OCI-LY1 (cell line): ENCODE measurements around the gene FCHSD1.

Source experiments
- H2AFZ ChIP-seq: fragments of 200-600 bp; sonication (generic), shearing (Covaris generic); 2 replicates; pipeline ENCODE4 v1.6.0; 2014; ENCODE audit warnings: antibody characterized with exemption, mild to moderate bottlenecking, low read length
- H3F3A ChIP-seq: fragments of 200-600 bp; sonication (generic), shearing (Covaris generic); 2 replicates; pipeline ENCODE4 v1.6.0; 2014; ENCODE audit warnings: mild to moderate bottlenecking, antibody characterized with exemption, low read length, moderate library complexity; ENCODE audit not compliant: insufficient read depth
- H3K27ac ChIP-seq: fragments of 200-600 bp; sonication (generic); 2 replicates; pipeline ENCODE4 v1.5.1; 2014; ENCODE audit warnings: low read length, mixed run types, mild to moderate bottlenecking, low read depth; ENCODE audit not compliant: poor library complexity, severe bottlenecking
- H3K27me3 ChIP-seq: fragments of 200-600 bp; sonication (generic); 2 replicates; pipeline ENCODE4 v1.6.0; 2014; ENCODE audit warnings: antibody characterized with exemption, mild to moderate bottlenecking, low read length, moderate library complexity; ENCODE audit not compliant: insufficient read depth
- H3K36me3 ChIP-seq: fragments of 200-600 bp; sonication (generic); 2 replicates; pipeline ENCODE4 v1.6.1; 2014; ENCODE audit warnings: mild to moderate bottlenecking, antibody characterized with exemption, low read length, moderate library complexity, mixed read lengths; ENCODE audit not compliant: insufficient read depth
- H3K4me1 ChIP-seq: fragments of 200-600 bp; sonication (generic); 2 replicates; pipeline ENCODE4 v1.5.1; 2014; ENCODE audit warnings: mild to moderate bottlenecking, low read length, moderate library complexity; ENCODE audit not compliant: insufficient read depth, severe bottlenecking
- H3K4me2 ChIP-seq: fragments of 200-600 bp; sonication (generic), shearing (Covaris generic); 2 replicates; pipeline ENCODE4 v1.6.1; 2014; ENCODE audit warnings: low read length
- H3K4me3 ChIP-seq: fragments of 200-600 bp; sonication (generic); 2 replicates; pipeline ENCODE4 v1.5.1; 2014; ENCODE audit warnings: low read length, low read depth, mild to moderate bottlenecking, mixed read lengths; ENCODE audit not compliant: poor library complexity, severe bottlenecking
- H3K79me2 ChIP-seq: fragments of 200-600 bp; shearing (Covaris generic); 2 replicates; pipeline ENCODE4 v1.6.1; 2016; ENCODE audit warnings: mixed run types, low read length, mixed read lengths; ENCODE audit not compliant: insufficient read depth
- H3K9ac ChIP-seq: fragments of 200-600 bp; sonication (generic), shearing (Covaris generic); 2 replicates; pipeline ENCODE4 v1.6.1; 2014; ENCODE audit warnings: mild to moderate bottlenecking, low read length, mixed read lengths
- H3K9me2 ChIP-seq: fragments of 200-600 bp; sonication (generic), shearing (Covaris generic); 2 replicates; pipeline ENCODE4 v1.6.1; 2014; ENCODE audit warnings: low read depth, mild to moderate bottlenecking, low read length, mixed read lengths
- H3K9me3 ChIP-seq: fragments of 200-600 bp; shearing (Covaris generic); 2 replicates; pipeline ENCODE4 v1.6.1; 2014; ENCODE audit warnings: low read length, mixed read lengths
- H4K20me1 ChIP-seq: fragments of 200-600 bp; sonication (generic), shearing (Covaris generic); 2 replicates; pipeline ENCODE4 v1.6.0; 2016; ENCODE audit warnings: mild to moderate bottlenecking, low read length; ENCODE audit not compliant: insufficient read depth
- EZH2 ChIP-seq: fragments of 200-600 bp; sonication (generic), shearing (Covaris generic); IDR thresholded peaks from 2 replicates; pipeline ENCODE4 v1.8.0; 2017; ENCODE audit warnings: borderline replicate concordance, mixed run types, mild to moderate bottlenecking, antibody characterized with exemption, low read length, moderate library complexity, mixed read lengths
- TF ChIP-seq, protein P1 (sequence below): fragments of 200-600 bp; sonication (generic), shearing (Covaris generic); IDR thresholded peaks from 2 replicates; pipeline ENCODE4 v1.5.1; 2017; ENCODE audit warnings: mild to moderate bottlenecking, antibody characterized with exemption, low read length, moderate library complexity, mixed read lengths

The FCHSD1 gene

DNA sequence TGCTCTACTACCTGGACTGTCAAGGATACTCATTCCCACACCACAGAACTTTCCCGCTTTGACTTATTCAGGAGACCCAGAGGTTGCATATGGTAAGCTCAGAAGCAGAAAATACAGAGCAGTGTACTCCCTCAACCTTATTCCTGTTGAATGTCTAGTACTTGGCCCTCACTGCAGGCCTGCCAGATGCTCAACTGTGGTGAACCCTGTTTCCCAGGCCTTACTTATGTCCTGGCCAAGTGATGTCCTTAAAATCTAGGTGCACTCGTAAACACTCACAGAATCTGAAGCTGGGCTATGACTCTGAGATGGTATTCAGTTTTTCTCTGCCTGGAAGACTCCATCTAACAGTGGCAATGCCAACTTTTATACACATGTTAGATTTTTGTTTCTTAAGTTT lies 53.4 kb downstream of the FCHSD1 start:
- peaks cover 27% of the 10 kb centered on the region for H3K79me2 ChIP-seq
- no peak overlapping the region for H2AFZ ChIP-seq
- no peak overlapping the region for H3K9ac ChIP-seq
- H3K4me3 ChIP-seq, result no peak overlapping the region
- no peaks in the 10 kb centered on the region for H3F3A ChIP-seq
- H3K27ac ChIP-seq, result no peak overlapping the region
- TF ChIP-seq, protein P1, sequence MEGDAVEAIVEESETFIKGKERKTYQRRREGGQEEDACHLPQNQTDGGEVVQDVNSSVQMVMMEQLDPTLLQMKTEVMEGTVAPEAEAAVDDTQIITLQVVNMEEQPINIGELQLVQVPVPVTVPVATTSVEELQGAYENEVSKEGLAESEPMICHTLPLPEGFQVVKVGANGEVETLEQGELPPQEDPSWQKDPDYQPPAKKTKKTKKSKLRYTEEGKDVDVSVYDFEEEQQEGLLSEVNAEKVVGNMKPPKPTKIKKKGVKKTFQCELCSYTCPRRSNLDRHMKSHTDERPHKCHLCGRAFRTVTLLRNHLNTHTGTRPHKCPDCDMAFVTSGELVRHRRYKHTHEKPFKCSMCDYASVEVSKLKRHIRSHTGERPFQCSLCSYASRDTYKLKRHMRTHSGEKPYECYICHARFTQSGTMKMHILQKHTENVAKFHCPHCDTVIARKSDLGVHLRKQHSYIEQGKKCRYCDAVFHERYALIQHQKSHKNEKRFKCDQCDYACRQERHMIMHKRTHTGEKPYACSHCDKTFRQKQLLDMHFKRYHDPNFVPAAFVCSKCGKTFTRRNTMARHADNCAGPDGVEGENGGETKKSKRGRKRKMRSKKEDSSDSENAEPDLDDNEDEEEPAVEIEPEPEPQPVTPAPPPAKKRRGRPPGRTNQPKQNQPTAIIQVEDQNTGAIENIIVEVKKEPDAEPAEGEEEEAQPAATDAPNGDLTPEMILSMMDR, result no peak
- no peak for TF ChIP-seq EZH2
- H3K27me3 ChIP-seq, result no peaks in the 10 kb centered on the region
- no peak overlapping the region for H3K4me2 ChIP-seq
- H3K9me2 ChIP-seq, result no peaks in the 10 kb centered on the region
- H4K20me1 ChIP-seq, result no peaks in the 10 kb centered on the region
- H3K9me3 ChIP-seq, result no peaks in the 10 kb centered on the region
- H3K36me3 ChIP-seq, result no peaks in the 10 kb centered on the region
- no peaks in the 10 kb centered on the region for H3K4me1 ChIP-seq

DNA sequence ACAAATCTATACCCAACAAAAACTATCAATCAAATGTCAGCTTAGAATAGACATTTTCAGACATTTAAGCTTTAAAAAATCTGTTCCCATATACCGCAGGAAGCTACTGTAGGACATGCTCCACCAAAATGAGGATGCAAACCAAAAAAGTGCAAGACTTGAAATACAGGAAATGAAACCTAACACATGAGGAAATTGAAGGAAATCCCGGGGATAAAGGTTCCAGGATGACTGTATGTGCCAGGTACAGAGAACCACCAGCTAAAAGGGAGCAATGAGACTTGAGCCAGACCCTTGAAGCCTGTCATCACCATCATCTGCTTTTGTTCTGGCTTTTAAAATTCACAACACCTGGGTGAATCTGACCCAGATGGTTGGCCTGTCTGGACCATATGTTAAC lies 53.8 kb downstream of the FCHSD1 start:
- Histone ChIP-seq H3F3A (no peaks in the 10 kb centered on the region), H2AFZ (no peak overlapping the region), H3K9ac (no peak overlapping the region), H3K4me2 (no peak overlapping the region), H3K27ac (no peak overlapping the region), H3K79me2 (peaks cover 23% of the 10 kb centered on the region), H3K4me1 (no peaks in the 10 kb centered on the region), H3K9me2 (no peaks in the 10 kb centered on the region), H3K4me3 (no peak overlapping the region), H3K36me3 (no peaks in the 10 kb centered on the region), H4K20me1 (no peaks in the 10 kb centered on the region), H3K9me3 (no peaks in the 10 kb centered on the region), H3K27me3 (no peaks in the 10 kb centered on the region)
- TF ChIP-seq, protein P1, result no peak
- no peak for TF ChIP-seq EZH2

DNA sequence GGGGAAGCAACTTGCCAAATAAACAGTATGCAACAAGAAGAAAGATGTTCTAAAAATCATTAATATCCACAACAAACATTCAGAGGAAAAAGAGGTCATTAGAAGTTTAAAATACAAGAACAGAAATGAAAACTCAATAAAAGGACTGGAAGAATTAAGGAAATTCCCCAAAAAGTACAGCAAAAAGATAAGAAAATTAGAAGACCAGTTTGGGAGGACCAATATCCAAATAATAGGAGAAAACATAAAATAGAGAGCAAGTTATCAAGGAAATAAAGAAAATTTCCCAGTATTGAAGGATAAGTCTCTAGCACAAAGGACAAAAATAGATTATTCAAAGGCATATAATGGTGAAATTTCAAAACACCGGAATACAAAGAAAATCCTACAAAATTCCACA lies 54.4 kb downstream of the FCHSD1 start:
- no peak overlapping the region for H2AFZ ChIP-seq
- H3K9ac ChIP-seq, result no peak overlapping the region
- no peaks in the 10 kb centered on the region for H3K36me3 ChIP-seq
- no peaks in the 10 kb centered on the region for H3K27me3 ChIP-seq
- peaks cover 23% of the 10 kb centered on the region for H3K79me2 ChIP-seq
- H3F3A ChIP-seq, result no peaks in the 10 kb centered on the region
- no peak overlapping the region for H3K27ac ChIP-seq
- H4K20me1 ChIP-seq, result no peaks in the 10 kb centered on the region
- H3K9me2 ChIP-seq, result no peaks in the 10 kb centered on the region
- no peak overlapping the region for H3K4me2 ChIP-seq
- no peak overlapping the region for H3K4me3 ChIP-seq
- TF ChIP-seq EZH2, result no peak
- TF ChIP-seq, protein P1, result no peak
- no peaks in the 10 kb centered on the region for H3K9me3 ChIP-seq
- no peaks in the 10 kb centered on the region for H3K4me1 ChIP-seq
